ENCODE measurements around the gene IQUB.

IQUB gene

GRCh38 chr7:123522066-123522465 is 12.3 kb downstream of the IQUB start:
- POLR2A ChIA-PET, result no interaction called here
- CTCF ChIA-PET, result no interaction called here
- no peak for TF ChIP-seq NFRKB (IDR thresholded peaks at IDR 0.05)
- TF ChIP-seq BHLHE40 (IDR thresholded peaks at IDR 0.05; ENCODE audit: borderline replicate concordance), result no peak
- TF ChIP-seq, protein P1, sequence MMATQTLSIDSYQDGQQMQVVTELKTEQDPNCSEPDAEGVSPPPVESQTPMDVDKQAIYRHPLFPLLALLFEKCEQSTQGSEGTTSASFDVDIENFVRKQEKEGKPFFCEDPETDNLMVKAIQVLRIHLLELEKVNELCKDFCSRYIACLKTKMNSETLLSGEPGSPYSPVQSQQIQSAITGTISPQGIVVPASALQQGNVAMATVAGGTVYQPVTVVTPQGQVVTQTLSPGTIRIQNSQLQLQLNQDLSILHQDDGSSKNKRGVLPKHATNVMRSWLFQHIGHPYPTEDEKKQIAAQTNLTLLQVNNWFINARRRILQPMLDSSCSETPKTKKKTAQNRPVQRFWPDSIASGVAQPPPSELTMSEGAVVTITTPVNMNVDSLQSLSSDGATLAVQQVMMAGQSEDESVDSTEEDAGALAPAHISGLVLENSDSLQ (IDR thresholded peaks at IDR 0.05), result no peak
- TF ChIP-seq FOXA1 (IDR thresholded peaks at IDR 0.05), result no peak
- no peak for TF ChIP-seq L3MBTL2 (conservative IDR thresholded peaks at IDR 0.05)
- TF ChIP-seq SUZ12 (IDR thresholded peaks at IDR 0.05), result no peak
- no peak for TF ChIP-seq HDGF (IDR thresholded peaks at IDR 0.05; ENCODE audit: borderline replicate concordance)
- TF ChIP-seq ZNF384 (IDR thresholded peaks at IDR 0.05), result no peak
- TF ChIP-seq CTBP1 (IDR thresholded peaks at IDR 0.05; ENCODE audit: borderline replicate concordance), result no peak
- TF ChIP-seq FOXK2 (IDR thresholded peaks at IDR 0.05), result no peak
- no peak for TF ChIP-seq FOXM1 (IDR thresholded peaks at IDR 0.05; ENCODE audit: borderline replicate concordance)
- TF ChIP-seq ELF4 (IDR thresholded peaks at IDR 0.05), result no peak
- TF ChIP-seq SP1 (IDR thresholded peaks at IDR 0.05), result no peak
- no peak for TF ChIP-seq LEF1 (IDR thresholded peaks at IDR 0.05; ENCODE audit: borderline replicate concordance)
- no peak for TF ChIP-seq ARNT (IDR thresholded peaks at IDR 0.05)
- TF ChIP-seq TARDBP (IDR thresholded peaks at IDR 0.05), result no peak
- DNase-seq (ENCODE audit: extremely low spot score), result no peak

- TF ChIP-seq FOXK2 (IDR thresholded peaks at IDR 0.05) (no peak), TARDBP (IDR thresholded peaks at IDR 0.05) (no peak), LEF1 (IDR thresholded peaks at IDR 0.05; ENCODE audit: borderline replicate concordance) (no peak)
- TF ChIP-seq, protein P1 (IDR thresholded peaks at IDR 0.05), result no peak
Measured at GRCh38 chr7:123505221-123505620, 29.2 kb downstream of the IQUB start.

GRCh38 chr7:123502201-123502600 is 32.2 kb downstream of the IQUB start:
- ChIA-PET CTCF (interaction anchor here (1.3 kb wide), 1 partner anchor 8 kb away, joined by 3 read pairs; no protein-coding TSS in a partner anchor), POLR2A (no interaction called here)
- no peak for DNase-seq (ENCODE audit: extremely low spot score)
- TF ChIP-seq BHLHE40 (IDR thresholded peaks at IDR 0.05; ENCODE audit: borderline replicate concordance), result no peak
- TF ChIP-seq SP1 (IDR thresholded peaks at IDR 0.05), result no peak

More at GRCh38 chr7:123505221-123505620, 29.2 kb downstream of the IQUB start:
- DNase-seq (ENCODE audit: extremely low spot score), result no peak
- ChIA-PET POLR2A (no interaction called here), CTCF (no interaction called here)

DNA sequence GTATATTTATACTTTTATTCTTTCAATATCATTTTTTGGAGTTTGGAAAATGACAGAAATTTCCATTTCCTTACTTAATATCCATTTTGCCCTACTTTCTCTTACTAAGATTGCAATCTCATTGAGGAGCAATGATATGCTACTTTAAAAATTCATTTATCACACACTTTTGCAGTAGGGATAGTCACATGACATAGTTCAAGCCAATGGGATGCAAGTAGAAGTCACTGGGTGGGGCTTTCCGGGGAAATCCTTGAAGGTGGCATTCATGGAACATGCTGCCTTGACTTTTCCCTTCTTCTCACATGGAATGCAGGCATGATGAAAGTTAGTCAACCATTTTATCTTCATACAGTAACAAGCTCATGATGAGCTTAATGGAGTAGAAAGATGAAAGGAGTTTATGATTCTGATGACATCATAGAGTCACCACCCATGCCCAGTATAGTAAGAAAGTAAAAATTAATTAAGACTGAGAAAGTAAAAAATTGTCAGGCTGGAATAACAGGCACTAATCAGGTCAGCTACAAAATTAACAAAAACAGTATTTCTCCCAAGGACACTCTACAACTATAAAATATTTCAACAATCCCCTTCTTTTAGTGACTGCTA is 33.4 kb downstream of the IQUB start:
- TF ChIP-seq ZNF384 (IDR thresholded peaks at IDR 0.05) (no peak), NFRKB (IDR thresholded peaks at IDR 0.05) (no peak), FOXM1 (IDR thresholded peaks at IDR 0.05; ENCODE audit: borderline replicate concordance) (no peak), SUZ12 (IDR thresholded peaks at IDR 0.05) (no peak), CTBP1 (IDR thresholded peaks at IDR 0.05; ENCODE audit: borderline replicate concordance) (no peak)
- TF ChIP-seq, protein P1 (IDR thresholded peaks at IDR 0.05), result no peak
- CTCF ChIA-PET, result no interaction called here
- POLR2A ChIA-PET, result no interaction called here
- DNase-seq (ENCODE audit: extremely low spot score), result no peak

DNA sequence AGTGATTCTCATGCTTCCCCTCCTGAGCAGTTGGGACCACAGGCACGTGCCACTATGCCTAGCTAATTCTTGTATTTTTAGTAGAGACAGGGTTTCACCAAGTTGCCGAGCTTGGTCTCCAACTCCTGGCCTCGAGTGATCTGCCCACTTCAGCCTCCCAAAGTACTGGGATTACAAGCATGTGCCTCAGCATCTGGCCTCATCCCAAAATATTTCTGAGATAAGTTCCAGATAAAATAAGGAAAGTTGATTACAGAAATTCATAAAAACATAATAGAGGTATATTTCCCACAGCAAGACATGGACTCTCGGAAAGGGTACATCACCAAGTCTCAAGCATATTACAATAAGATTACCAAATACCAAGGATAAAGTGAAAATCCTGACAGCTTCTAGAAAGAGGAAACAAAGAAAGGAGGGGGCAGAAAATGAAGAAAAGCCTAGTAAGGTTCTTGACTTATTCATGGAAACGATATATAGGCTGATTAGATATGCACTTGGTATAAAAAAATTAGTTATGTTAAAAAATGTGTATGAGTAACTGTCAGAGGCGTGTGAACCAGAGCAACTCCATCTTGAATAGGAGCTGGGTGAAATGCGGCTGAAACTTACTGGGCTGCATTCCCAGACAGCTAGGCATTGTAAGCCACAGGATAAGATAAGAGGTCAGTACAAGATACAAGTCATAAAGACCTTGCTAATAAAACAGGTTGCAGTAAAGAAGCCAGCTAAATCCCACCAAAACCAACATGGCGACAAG is 35.0 kb downstream of the IQUB start:
- DNase-seq (ENCODE audit: extremely low spot score), result no peak
- ChIA-PET CTCF (interaction anchor here (0.7 kb wide), 1 partner anchor 144 kb away, joined by 3 read pairs; no protein-coding TSS in a partner anchor), POLR2A (no interaction called here)
- TF ChIP-seq L3MBTL2 (conservative IDR thresholded peaks at IDR 0.05) (no peak), TARDBP (IDR thresholded peaks at IDR 0.05) (no peak), FOXM1 (IDR thresholded peaks at IDR 0.05; ENCODE audit: borderline replicate concordance) (no peak), ELF4 (IDR thresholded peaks at IDR 0.05) (no peak), FOXK2 (IDR thresholded peaks at IDR 0.05) (no peak), ARNT (IDR thresholded peaks at IDR 0.05) (no peak), ZNF384 (IDR thresholded peaks at IDR 0.05) (no peak)
- TF ChIP-seq, protein P1 (IDR thresholded peaks at IDR 0.05), result no peak

GRCh38 chr7:123498601-123499000 is 35.8 kb downstream of the IQUB start:
- TF ChIP-seq CTBP1 (IDR thresholded peaks at IDR 0.05; ENCODE audit: borderline replicate concordance) (no peak), HDGF (IDR thresholded peaks at IDR 0.05; ENCODE audit: borderline replicate concordance) (no peak), FOXM1 (IDR thresholded peaks at IDR 0.05; ENCODE audit: borderline replicate concordance) (no peak), ARNT (IDR thresholded peaks at IDR 0.05) (no peak), FOXA1 (IDR thresholded peaks at IDR 0.05) (no peak), FOXK2 (IDR thresholded peaks at IDR 0.05) (no peak), TARDBP (IDR thresholded peaks at IDR 0.05) (no peak), LEF1 (IDR thresholded peaks at IDR 0.05; ENCODE audit: borderline replicate concordance) (no peak), ZNF384 (IDR thresholded peaks at IDR 0.05) (no peak), SP1 (IDR thresholded peaks at IDR 0.05) (no peak), ELF4 (IDR thresholded peaks at IDR 0.05) (no peak)
- TF ChIP-seq, protein P1 (IDR thresholded peaks at IDR 0.05), result no peak
- ChIA-PET CTCF (no interaction called here), POLR2A (no interaction called here)
- DNase-seq (ENCODE audit: extremely low spot score), result no peak

All from HEK293T (cell line).